D721Med (cell line): ENCODE measurements around the gene NFATC2.

ENCODE experiments used
- DNase-seq: peaks from one replicate; pipeline ENCODE4 v3.0.0; 2011; ENCODE audit warnings: low spot score; ENCODE audit not compliant: insufficient read length
- FAIRE-seq: peaks from 2 replicates; lab custom pipeline; 2011; peaks lifted over from hg19 to GRCh38; lab: Jason Lieb, UNC
- TF ChIP-seq, protein P1 (sequence below): IDR thresholded peaks from 2 replicates; pipeline ENCODE4 v1.5.1; 2012; ENCODE audit warnings: mild to moderate bottlenecking, control low read depth; ENCODE audit not compliant: insufficient read depth; ENCODE audit errors: missing control alignments

The NFATC2 gene

DNA sequence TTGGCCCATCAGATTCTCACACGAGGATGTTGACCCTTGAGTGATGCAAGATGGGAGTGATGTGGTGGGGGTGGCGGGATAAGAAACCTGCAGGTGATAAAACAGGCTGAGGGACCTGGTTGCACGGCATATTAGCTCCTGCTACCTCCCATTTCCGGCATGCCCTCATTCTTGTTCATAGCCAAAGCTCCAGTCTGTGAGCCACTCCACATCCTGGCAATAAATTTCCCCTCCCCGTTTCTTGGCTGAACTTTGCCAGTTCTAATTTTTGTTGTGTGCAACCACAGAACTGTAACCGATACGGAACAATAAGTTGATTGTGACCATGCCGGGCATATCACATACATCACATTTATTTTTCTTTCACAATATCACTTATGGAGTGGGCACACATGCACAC is 41.6 kb upstream of the NFATC2 start:
- FAIRE-seq = no peak
- no peak for DNase-seq
- TF ChIP-seq, protein P1, sequence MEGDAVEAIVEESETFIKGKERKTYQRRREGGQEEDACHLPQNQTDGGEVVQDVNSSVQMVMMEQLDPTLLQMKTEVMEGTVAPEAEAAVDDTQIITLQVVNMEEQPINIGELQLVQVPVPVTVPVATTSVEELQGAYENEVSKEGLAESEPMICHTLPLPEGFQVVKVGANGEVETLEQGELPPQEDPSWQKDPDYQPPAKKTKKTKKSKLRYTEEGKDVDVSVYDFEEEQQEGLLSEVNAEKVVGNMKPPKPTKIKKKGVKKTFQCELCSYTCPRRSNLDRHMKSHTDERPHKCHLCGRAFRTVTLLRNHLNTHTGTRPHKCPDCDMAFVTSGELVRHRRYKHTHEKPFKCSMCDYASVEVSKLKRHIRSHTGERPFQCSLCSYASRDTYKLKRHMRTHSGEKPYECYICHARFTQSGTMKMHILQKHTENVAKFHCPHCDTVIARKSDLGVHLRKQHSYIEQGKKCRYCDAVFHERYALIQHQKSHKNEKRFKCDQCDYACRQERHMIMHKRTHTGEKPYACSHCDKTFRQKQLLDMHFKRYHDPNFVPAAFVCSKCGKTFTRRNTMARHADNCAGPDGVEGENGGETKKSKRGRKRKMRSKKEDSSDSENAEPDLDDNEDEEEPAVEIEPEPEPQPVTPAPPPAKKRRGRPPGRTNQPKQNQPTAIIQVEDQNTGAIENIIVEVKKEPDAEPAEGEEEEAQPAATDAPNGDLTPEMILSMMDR = no peak

DNA sequence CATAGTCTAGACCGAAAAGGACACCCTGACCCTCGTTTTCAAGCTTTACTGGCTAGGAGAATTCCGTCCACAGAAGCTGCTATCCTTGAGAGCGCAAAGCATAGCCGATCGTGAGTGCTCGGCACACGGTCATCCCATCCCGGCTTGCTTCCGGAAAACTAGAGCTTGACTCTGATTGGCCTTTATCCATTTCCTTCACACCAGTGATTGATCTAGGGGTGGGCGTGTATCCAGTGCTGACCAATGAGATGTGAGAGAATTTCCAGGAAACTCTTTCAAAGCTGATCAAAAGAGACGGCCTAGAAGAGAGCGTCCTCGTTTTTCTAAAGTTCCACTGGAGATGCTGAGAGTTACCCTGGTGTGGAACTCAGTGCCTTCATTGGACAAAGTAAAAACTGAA is 41.0 kb upstream of the NFATC2 start:
- DNase-seq = no peak
- TF ChIP-seq, protein P1 = no peak
- FAIRE-seq = no peak

DNA sequence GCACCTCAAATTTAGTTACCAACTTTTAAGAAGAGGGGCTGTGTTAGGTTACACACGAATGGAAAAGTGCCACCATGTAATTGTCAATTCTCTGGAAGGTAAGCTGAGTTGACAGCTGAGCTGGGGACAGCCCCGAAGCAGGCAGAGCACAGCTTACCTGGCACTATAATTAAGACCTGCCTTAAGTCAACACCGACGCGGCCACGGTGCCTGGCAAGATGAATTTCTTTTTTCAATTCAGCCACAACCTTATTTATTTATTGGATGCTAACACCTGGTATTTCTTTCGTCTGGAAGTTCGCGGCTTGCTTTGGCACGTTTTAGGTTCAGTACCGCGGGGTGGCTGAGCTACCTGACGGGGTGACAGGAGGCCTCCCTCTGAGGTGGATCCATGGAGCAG is 40.6 kb upstream of the NFATC2 start:
- TF ChIP-seq, protein P1 = no peak
- FAIRE-seq = no peak
- no peak for DNase-seq

DNA sequence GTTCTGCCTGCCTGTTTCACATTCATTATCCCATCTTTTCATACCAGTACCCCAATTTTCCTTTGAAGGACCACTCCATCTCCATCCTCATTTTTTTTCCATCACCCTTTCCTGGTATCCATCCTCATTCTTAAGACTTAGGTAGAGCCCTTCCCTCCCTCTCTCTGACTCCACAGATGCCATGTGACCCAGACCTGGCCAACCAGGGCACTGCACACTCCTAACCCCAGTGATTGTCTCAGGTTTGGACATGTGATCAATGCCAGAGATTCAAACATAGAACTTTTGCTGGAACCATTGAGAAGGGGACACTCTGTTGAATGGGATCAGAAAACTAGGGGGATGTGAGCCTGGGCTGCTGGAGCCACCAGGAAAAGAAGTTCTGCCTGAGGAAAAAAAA is 39.1 kb upstream of the NFATC2 start:
- FAIRE-seq (no peak), DNase-seq (no peak)
- TF ChIP-seq, protein P1 = no peak

DNA sequence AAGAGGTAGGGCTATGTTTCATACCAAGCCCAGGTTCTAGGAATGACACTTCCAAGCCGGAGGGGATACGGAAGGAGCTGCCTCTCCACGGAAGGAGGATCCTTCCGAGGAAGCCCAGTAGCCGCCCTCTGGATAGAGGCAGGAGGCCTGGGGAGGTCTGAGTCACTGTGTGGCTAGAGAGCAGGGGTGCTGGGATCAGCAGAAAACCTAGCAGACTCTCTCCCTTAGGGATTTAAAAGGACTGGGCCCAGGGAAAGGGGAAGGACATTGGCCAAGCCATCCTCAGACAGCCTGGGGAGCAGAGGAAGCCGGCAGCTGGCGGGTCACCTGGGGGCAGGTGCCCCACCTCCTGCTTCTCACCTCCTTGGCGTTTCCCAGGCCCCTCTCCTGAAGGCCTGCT is 36.6 kb upstream of the NFATC2 start:
- DNase-seq (no peak), FAIRE-seq (no peak)
- TF ChIP-seq, protein P1 = no peak

DNA sequence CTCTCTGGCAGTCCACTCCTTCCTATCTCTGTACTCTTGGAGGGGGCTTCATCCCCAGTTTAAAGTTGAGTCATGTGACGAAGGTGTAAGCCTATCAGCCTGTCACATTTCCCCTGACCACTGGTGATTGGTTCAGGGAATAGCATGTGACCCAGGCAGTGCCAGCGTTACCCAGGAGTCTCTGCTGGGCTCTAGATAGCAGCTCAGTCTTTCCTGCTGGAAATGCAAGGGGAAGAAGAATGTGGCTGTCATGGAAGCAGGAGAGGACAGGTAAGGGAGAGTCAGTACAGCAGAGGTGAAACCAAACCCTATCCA is 35.6 kb upstream of the NFATC2 start:
- DNase-seq (no peak), FAIRE-seq (no peak)
- TF ChIP-seq, protein P1 = no peak

DNA sequence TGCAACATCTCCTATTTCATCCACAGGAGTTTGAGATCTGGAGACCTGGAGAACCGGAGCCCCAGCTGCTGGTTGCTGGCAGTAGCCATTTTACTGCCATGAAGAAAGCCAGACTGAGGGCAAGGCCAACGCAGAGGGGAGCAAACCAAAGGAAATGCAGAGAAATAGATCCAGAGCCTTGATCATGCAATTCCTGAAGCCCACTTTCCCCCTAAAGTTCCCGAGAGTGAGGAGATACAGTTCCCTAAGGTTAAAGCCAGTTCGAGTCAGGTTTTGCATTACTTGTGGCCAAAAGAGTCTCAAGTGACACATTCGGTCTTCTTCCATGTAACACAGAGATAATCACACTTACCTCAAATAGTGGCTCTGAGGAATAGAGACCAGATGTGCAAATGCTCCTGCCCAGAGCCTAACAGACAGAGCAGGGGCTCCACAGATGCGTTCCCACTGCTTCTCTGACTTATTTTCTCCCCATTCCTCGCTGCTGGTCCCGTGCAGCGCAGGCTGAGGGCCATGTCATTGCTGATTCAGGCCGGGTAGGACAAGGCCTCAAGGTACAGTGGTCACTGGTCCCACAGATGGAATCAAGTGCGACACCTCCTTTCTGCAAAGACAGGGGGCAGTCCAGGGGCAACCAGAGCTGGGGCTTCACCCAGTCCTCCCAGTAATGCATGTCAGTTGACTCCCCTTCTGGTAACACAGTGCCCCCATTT is 35.1 kb upstream of the NFATC2 start:
- no peak for FAIRE-seq

More for the DNA sequence above, 35.1 kb upstream of the NFATC2 start:
- no peak for DNase-seq
- TF ChIP-seq, protein P1 = no peak
